DOHH2 (cell line): ENCODE results near the gene CA12.

Source experiments
- H3F3A ChIP-seq: fragments of 200-600 bp; sonication (generic), shearing (Covaris generic); 2 replicates; pipeline ENCODE4 v1.6.0; 2016; ENCODE audit warnings: antibody characterized with exemption, mild to moderate bottlenecking; ENCODE audit not compliant: control insufficient read depth, insufficient read depth
- H3K27ac ChIP-seq: fragments of 200-600 bp; sonication (generic); 2 replicates; pipeline ENCODE4 v1.5.1; 2014; ENCODE audit warnings: low read depth, mild to moderate bottlenecking, low read length, moderate library complexity
- H3K27me3 ChIP-seq: fragments of 200-600 bp; sonication (generic); 2 replicates; pipeline ENCODE4 v1.6.1; 2014; ENCODE audit warnings: mild to moderate bottlenecking, low read length, mixed read lengths; ENCODE audit not compliant: control insufficient read depth
- H3K36me3 ChIP-seq: fragments of 200-600 bp; sonication (generic); 2 replicates; pipeline ENCODE4 v1.6.1; 2014; ENCODE audit warnings: mild to moderate bottlenecking, low read length, moderate library complexity, mixed read lengths; ENCODE audit not compliant: control insufficient read depth
- H3K4me1 ChIP-seq: fragments of 200-600 bp; sonication (generic); 2 replicates; pipeline ENCODE4 v1.6.1; 2014; ENCODE audit warnings: mild to moderate bottlenecking, low read length, mixed read lengths; ENCODE audit not compliant: control insufficient read depth
- H3K4me2 ChIP-seq: fragments of 200-600 bp; sonication (generic); 2 replicates; pipeline ENCODE4 v1.6.0; 2014; ENCODE audit warnings: mild to moderate bottlenecking, low read length, moderate library complexity
- H3K4me3 ChIP-seq: fragments of 200-600 bp; sonication (generic); 2 replicates; pipeline ENCODE4 v1.5.1; 2014; ENCODE audit warnings: mild to moderate bottlenecking, low read length, mixed read lengths
- H3K79me2 ChIP-seq: fragments of 200-600 bp; sonication (generic); 2 replicates; pipeline ENCODE4 v1.6.1; 2014; ENCODE audit warnings: mild to moderate bottlenecking, low read length, mixed read lengths; ENCODE audit not compliant: control insufficient read depth
- H3K9me2 ChIP-seq: fragments of 200-600 bp; sonication (generic); replicated peaks from 2 replicates; pipeline ENCODE4 v1.6.1; 2014; ENCODE audit warnings: mild to moderate bottlenecking, low read length, mixed read lengths; ENCODE audit not compliant: control insufficient read depth
- H3K9me3 ChIP-seq: fragments of 200-600 bp; sonication (generic); 2 replicates; pipeline ENCODE4 v1.6.1; 2014; ENCODE audit warnings: antibody characterized with exemption, low read length, mixed read lengths; ENCODE audit not compliant: control insufficient read depth, insufficient read depth
- H4K20me1 ChIP-seq: fragments of 200-600 bp; sonication (generic); 2 replicates; pipeline ENCODE4 v1.6.0; 2014; ENCODE audit warnings: low read depth, mild to moderate bottlenecking, antibody characterized with exemption, low read length, moderate library complexity; ENCODE audit not compliant: control insufficient read depth, insufficient read depth
- CTCF ChIP-seq: fragments of 200-600 bp; sonication (generic); IDR thresholded peaks from one replicate; pipeline ENCODE4 v1.5.1; 2014; ENCODE audit warnings: antibody characterized with exemption, mild to moderate bottlenecking, low read depth, low read length; ENCODE audit not compliant: poor library complexity, severe bottlenecking
- EZH2phosphoT487 ChIP-seq: fragments of 200-600 bp; sonication (generic); IDR thresholded peaks from 2 replicates; pipeline ENCODE4 v1.6.1; 2017; ENCODE audit warnings: borderline replicate concordance, mild to moderate bottlenecking, antibody characterized with exemption, low read length, moderate library complexity, mixed read lengths

CA12 gene

GRCh38 chr15:63301088-63301487 is 80.6 kb downstream of the CA12 start:
- Histone ChIP-seq H3K9me3 (no peaks in the 10 kb centered on the region), H3K79me2 (no peaks in the 10 kb centered on the region), H3K4me3 (no peak overlapping the region), H3K27me3 (no peaks in the 10 kb centered on the region), H3K9me2 (no peaks in the 10 kb centered on the region), H3K4me1 (no peaks in the 10 kb centered on the region), H3K36me3 (peaks cover 16% of the 10 kb centered on the region), H3K4me2 (no peak overlapping the region), H4K20me1 (no peaks in the 10 kb centered on the region), H3K27ac (no peak overlapping the region), H3F3A (no peaks in the 10 kb centered on the region)
- TF ChIP-seq CTCF: no peak

- no peak overlapping the region for H3K27ac ChIP-seq
- H3K4me1 ChIP-seq: no peaks in the 10 kb centered on the region
- H3K4me2 ChIP-seq: no peak overlapping the region
- no peaks in the 10 kb centered on the region for H3K9me2 ChIP-seq
- no peak overlapping the region for H3K4me3 ChIP-seq
- H3K36me3 ChIP-seq: peaks cover 9% of the 10 kb centered on the region
- H3K27me3 ChIP-seq: no peaks in the 10 kb centered on the region
- no peaks in the 10 kb centered on the region for H3K79me2 ChIP-seq
- no peaks in the 10 kb centered on the region for H4K20me1 ChIP-seq
- H3K9me3 ChIP-seq: no peaks in the 10 kb centered on the region
- no peaks in the 10 kb centered on the region for H3F3A ChIP-seq
- no peak for TF ChIP-seq CTCF
- TF ChIP-seq EZH2phosphoT487: no peak
These were observed 81.6 kb downstream of the CA12 start for GRCh38 chr15:63299943-63300575.

- Histone ChIP-seq H4K20me1 (no peaks in the 10 kb centered on the region), H3K27me3 (no peaks in the 10 kb centered on the region), H3K4me1 (no peaks in the 10 kb centered on the region), H3K36me3 (no peaks in the 10 kb centered on the region), H3K4me3 (no peak overlapping the region), H3K9me2 (no peaks in the 10 kb centered on the region), H3K27ac (no peak overlapping the region), H3K4me2 (no peak overlapping the region), H3F3A (no peaks in the 10 kb centered on the region), H3K9me3 (no peaks in the 10 kb centered on the region), H3K79me2 (no peaks in the 10 kb centered on the region)
- TF ChIP-seq EZH2phosphoT487: no peak
- TF ChIP-seq CTCF: no peak
These were observed 85.5 kb downstream of the CA12 start for GRCh38 chr15:63296195-63296594.

GRCh38 chr15:63295341-63295740 is 86.3 kb downstream of the CA12 start:
- Histone ChIP-seq H3K4me3 (no peak overlapping the region), H3K9me3 (no peaks in the 10 kb centered on the region), H3K79me2 (no peaks in the 10 kb centered on the region), H3F3A (no peaks in the 10 kb centered on the region), H3K36me3 (no peaks in the 10 kb centered on the region), H3K27me3 (no peaks in the 10 kb centered on the region), H3K9me2 (no peaks in the 10 kb centered on the region), H3K4me2 (no peak overlapping the region), H3K27ac (no peak overlapping the region), H4K20me1 (no peaks in the 10 kb centered on the region), H3K4me1 (no peaks in the 10 kb centered on the region)
- TF ChIP-seq EZH2phosphoT487 (no peak), CTCF (no peak)
